D721Med (cell line): ENCODE data around the gene OR2G2.
A peak's percentile ranks its signal among the peaks of the same experiment; 100 is the strongest.

Experiments used
- DNase-seq: peaks from one replicate; pipeline ENCODE4 v3.0.0; 2011; ENCODE audit warnings: low spot score; ENCODE audit not compliant: insufficient read length
- FAIRE-seq: peaks from 2 replicates; lab custom pipeline; 2011; peaks lifted over from hg19 to GRCh38; lab: Jason Lieb, UNC
- CTCF ChIP-seq: IDR thresholded peaks from 2 replicates; pipeline ENCODE4 v1.5.1; 2012; ENCODE audit warnings: mild to moderate bottlenecking, control low read depth; ENCODE audit not compliant: insufficient read depth; ENCODE audit errors: missing control alignments

Gene OR2G2

GRCh38 chr1:247576514-247576913 is 11.6 kb upstream of the OR2G2 start:
- DNase-seq (no peak), FAIRE-seq (peak; percentile 84)

GRCh38 chr1:247578946-247579460 is 9.2 kb upstream of the OR2G2 start:
- DNase-seq = no peak
- no peak for FAIRE-seq
- no peak for TF ChIP-seq CTCF

More at GRCh38 chr1:247576514-247576913, 11.6 kb upstream of the OR2G2 start:
- peak; percentile 68 for TF ChIP-seq CTCF

- TF ChIP-seq CTCF = no peak
- FAIRE-seq (no peak), DNase-seq (no peak)
Observed at GRCh38 chr1:247605286-247605685, 17.1 kb downstream of the OR2G2 start, which contains the start of gene OR2G3. OR2G3 (plus strand) TSS chr1:247605586; CDS start chr1:247605586, 0 bp downstream.

- DNase-seq (no peak), FAIRE-seq (no peak)
- TF ChIP-seq CTCF = no peak
Observed at GRCh38 chr1:247613405-247613804, 25.2 kb downstream of the OR2G2 start.

- DNase-seq = no peak
- TF ChIP-seq CTCF = no peak
- FAIRE-seq = no peak
Observed at GRCh38 chr1:247614625-247615024, 26.5 kb downstream of the OR2G2 start.

- no peak for DNase-seq
- FAIRE-seq = no peak
- no peak for TF ChIP-seq CTCF
Observed at GRCh38 chr1:247627951-247628350, 39.8 kb downstream of the OR2G2 start.

- DNase-seq (no peak), FAIRE-seq (no peak)
- TF ChIP-seq CTCF = no peak
Observed at GRCh38 chr1:247638011-247638410, 49.9 kb downstream of the OR2G2 start.
